GM12878 (cell line): ENCODE measurements around the gene RELT. TPM values are rescaled to one million over a fixed set of nuclear protein-coding genes. Genes with fewer than 3 reads are reported as not detected.

Experiments
- CBFB ChIP-seq: IDR thresholded peaks from 2 replicates; pipeline ENCODE4 v1.6.1; 2016; ENCODE audit warnings: antibody characterized with exemption, low read depth
- IRF3 ChIP-seq: fragments of 450-650 bp; IDR thresholded peaks from 2 replicates; pipeline ENCODE4 v1.6.1; 2014; ENCODE audit warnings: mild to moderate bottlenecking
- NFXL1 ChIP-seq: fragments of 450-650 bp; IDR thresholded peaks from 2 replicates; pipeline ENCODE4 v1.6.1; 2017; ENCODE audit warnings: antibody characterized with exemption, mild to moderate bottlenecking, borderline replicate concordance
- RELB ChIP-seq: fragments of 450-650 bp; IDR thresholded peaks from 2 replicates; pipeline ENCODE4 v1.6.1; 2017; ENCODE audit warnings: low read depth, mild to moderate bottlenecking, moderate library complexity
- REST ChIP-seq: IDR thresholded peaks from 2 replicates; pipeline ENCODE4 v1.6.1; 2012; ENCODE audit warnings: mild to moderate bottlenecking, low read depth, low read length
- RUNX3 ChIP-seq: IDR thresholded peaks from 2 replicates; pipeline ENCODE4 v1.6.1; 2012; ENCODE audit warnings: low read length, inconsistent platforms
- SKIL ChIP-seq: fragments of 450-650 bp; IDR thresholded peaks from 2 replicates; pipeline ENCODE4 v1.6.1; 2017; ENCODE audit warnings: mild to moderate bottlenecking, low read depth, inconsistent platforms; ENCODE audit not compliant: poor library complexity, severe bottlenecking
- SREBF2 ChIP-seq: IDR thresholded peaks from 2 replicates; pipeline ENCODE4 v1.6.1; 2012; ENCODE audit warnings: mild to moderate bottlenecking, low read length
- USF2 ChIP-seq: IDR thresholded peaks from 2 replicates; pipeline ENCODE4 v1.6.1; 2011; ENCODE audit warnings: low read depth, low read length, improper control_type of control experiment, borderline replicate concordance
- YY1 ChIP-seq: IDR thresholded peaks from 2 replicates; pipeline ENCODE4 v1.6.1; 2011; ENCODE audit warnings: low read depth, mild to moderate bottlenecking, low read length
- ZNF207 ChIP-seq: fragments of 450-650 bp; IDR thresholded peaks from 2 replicates; pipeline ENCODE4 v1.6.1; 2014; ENCODE audit warnings: antibody characterized with exemption, mild to moderate bottlenecking, borderline replicate concordance
- ZNF687 ChIP-seq: fragments of 450-650 bp; IDR thresholded peaks from 2 replicates; pipeline ENCODE4 v1.6.1; 2017; ENCODE audit warnings: mild to moderate bottlenecking, moderate library complexity
- polyA plus RNA-seq, 11 experiments: library from polyadenylated mRNA; depleted of rRNA in 4 of 11; unstranded in 6 of 11; stranded (reverse) in 5 of 11; fragments of >200 nt; fragmentation: Nextera tagmentation in 4 of 11; fragmentation: Illumina TruSeq in 1 of 11; extraction: Ambion mirVana in 4 of 11; extraction: Trizol in 1 of 11; gene quantifications; 1 replicate in 1 of 11; 2 replicates in 10 of 11; pipeline versions ENCODE4 v1.2.1 to v1.2.3, GENCODE V29; 2011 to 2016; ENCODE audit warnings: inconsistent platforms in 2 of 11, missing spikeins in 2 of 11, low read depth in 1 of 11
- total RNA-seq, 4 experiments: library from RNA; depleted of rRNA in 3 of 4; stranded (reverse); fragments of >200 nt in 3 of 4; fragmentation: Illumina TruSeq in 1 of 4; extraction: Trizol in 1 of 4; gene quantifications; 2 replicates each; pipeline versions ENCODE4 v1.2.1 to v1.2.3, GENCODE V29; 2013 to 2021

RELT gene
- total and polyA plus RNA-seq, 10 of the 15 experiments (the other 5 are each of a cell fraction or from before 2014, with no cell fraction given), result 1.2 to 28.5 (median 10.8) TPM

- TF ChIP-seq SKIL, result no peak
- TF ChIP-seq CBFB, result no peak
- no peak for TF ChIP-seq SREBF2
- TF ChIP-seq ZNF207, result no peak
- TF ChIP-seq USF2, result no peak
- no peak for TF ChIP-seq IRF3
- TF ChIP-seq REST, result no peak
- no peak for TF ChIP-seq NFXL1
- no peak for TF ChIP-seq ZNF687
- TF ChIP-seq RELB, result no peak
- TF ChIP-seq YY1, result no peak
- no peak for TF ChIP-seq RUNX3
- TF ChIP-seq, all 136 proteins: peak for 0
Measured at GRCh38 chr11:73375830-73376159, 404 bp upstream of the RELT start (continued).
